ENCODE results near the gene POLDIP3. TPM values are rescaled to one million over a fixed set of nuclear protein-coding genes. Genes with fewer than 3 reads are reported as not detected.
A peak's percentile ranks its signal among the peaks of the same experiment; 100 is the strongest.

Gene POLDIP3
- total RNA-seq, 3 donors from 2014 or later: 58.6 to 65.8 (median 65.0) TPM

DNA sequence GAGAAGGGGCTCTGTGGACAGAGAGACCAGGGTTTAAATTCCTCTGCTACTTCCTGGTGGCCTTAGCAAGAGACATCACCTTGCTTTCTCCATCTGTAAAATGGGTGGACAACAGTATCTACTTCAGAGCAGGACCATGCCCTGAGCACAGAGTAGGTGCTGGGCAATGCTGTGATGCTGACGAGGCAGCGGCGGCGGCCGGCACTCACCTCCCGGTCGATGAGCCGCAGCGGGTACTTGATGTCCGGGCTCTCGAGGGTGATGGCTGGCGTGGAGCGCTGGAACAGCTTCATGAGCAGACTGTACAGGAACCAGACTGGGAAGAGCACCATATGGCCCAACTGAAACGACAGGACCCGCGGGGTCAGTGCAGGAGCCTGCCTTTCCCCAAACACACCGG is 21.8 kb upstream of the POLDIP3 start:
- no peak overlapping the region for H3K4me3 ChIP-seq
- DNase-seq (no peak), ATAC-seq (no peak)
- no peaks in the 10 kb centered on the region for H3K36me3 ChIP-seq (ENCODE audit: low read depth)
- H3K4me1 ChIP-seq (ENCODE audit: low read depth): no peaks in the 10 kb centered on the region
- TF ChIP-seq, protein P1, sequence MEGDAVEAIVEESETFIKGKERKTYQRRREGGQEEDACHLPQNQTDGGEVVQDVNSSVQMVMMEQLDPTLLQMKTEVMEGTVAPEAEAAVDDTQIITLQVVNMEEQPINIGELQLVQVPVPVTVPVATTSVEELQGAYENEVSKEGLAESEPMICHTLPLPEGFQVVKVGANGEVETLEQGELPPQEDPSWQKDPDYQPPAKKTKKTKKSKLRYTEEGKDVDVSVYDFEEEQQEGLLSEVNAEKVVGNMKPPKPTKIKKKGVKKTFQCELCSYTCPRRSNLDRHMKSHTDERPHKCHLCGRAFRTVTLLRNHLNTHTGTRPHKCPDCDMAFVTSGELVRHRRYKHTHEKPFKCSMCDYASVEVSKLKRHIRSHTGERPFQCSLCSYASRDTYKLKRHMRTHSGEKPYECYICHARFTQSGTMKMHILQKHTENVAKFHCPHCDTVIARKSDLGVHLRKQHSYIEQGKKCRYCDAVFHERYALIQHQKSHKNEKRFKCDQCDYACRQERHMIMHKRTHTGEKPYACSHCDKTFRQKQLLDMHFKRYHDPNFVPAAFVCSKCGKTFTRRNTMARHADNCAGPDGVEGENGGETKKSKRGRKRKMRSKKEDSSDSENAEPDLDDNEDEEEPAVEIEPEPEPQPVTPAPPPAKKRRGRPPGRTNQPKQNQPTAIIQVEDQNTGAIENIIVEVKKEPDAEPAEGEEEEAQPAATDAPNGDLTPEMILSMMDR (IDR thresholded peaks at IDR 0.05): no peak
- H3K9me3 ChIP-seq: no peaks in the 10 kb centered on the region
- intact Hi-C loops (cut with DNase I, micrococcal nuclease): no loop called here

DNA sequence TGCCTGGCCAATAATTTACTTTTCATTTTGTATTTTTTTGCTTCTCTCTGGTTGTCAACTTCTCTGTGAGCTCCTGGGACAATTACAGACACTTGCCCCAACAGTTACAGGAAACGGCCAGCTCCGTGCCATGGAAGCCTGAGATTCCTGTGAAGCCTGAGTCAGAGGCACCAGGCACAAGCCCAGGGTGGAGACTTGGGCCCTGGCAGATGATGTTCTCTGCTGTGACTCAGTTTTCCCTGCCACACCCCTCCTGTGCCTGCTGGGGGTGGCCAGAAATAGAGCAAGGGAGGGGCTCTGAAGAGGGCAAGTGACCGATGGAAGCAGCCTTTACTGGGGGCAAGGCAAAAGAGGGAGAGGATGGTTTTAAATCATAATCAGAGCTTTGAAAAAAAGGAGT is 20.8 kb upstream of the POLDIP3 start:
- DNase-seq (peak in 1 of 3 donors; percentile 72), ATAC-seq (peak; percentile 83)
- Histone ChIP-seq H3K4me3 (no peak overlapping the region), H3K36me3 (ENCODE audit: low read depth) (no peaks in the 10 kb centered on the region), H3K4me1 (ENCODE audit: low read depth) (no peaks in the 10 kb centered on the region), H3K9me3 (no peaks in the 10 kb centered on the region)
- TF ChIP-seq, protein P1 (IDR thresholded peaks at IDR 0.05): no peak
- intact Hi-C loops (cut with DNase I, micrococcal nuclease): no loop called here

DNA sequence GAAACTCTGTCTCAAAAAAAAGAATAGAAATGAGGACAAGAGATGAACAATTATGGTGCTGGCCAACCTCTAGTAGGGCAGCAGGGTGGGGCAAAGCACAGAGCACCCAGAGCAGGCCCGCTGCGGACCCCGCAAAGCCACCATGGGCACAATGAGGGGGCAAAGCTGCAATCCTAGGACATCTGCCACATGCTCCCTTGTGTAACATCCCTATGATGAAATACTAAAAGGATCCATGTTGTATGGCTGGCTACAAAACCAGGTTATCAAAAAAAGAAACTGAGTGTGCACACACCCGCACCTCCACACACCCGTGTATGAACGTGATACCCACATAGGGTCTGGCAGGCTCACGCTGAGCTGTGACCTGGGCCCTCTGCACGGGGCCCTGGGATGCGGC is 18.3 kb upstream of the POLDIP3 start:
- DNase-seq (no peak), ATAC-seq (no peak)
- Histone ChIP-seq H3K36me3 (ENCODE audit: low read depth) (no peaks in the 10 kb centered on the region), H3K4me1 (ENCODE audit: low read depth) (no peaks in the 10 kb centered on the region), H3K4me3 (no peak overlapping the region), H3K9me3 (no peaks in the 10 kb centered on the region)
- TF ChIP-seq, protein P1 (IDR thresholded peaks at IDR 0.05): no peak
- intact Hi-C loops (cut with DNase I, micrococcal nuclease): no loop called here

DNA sequence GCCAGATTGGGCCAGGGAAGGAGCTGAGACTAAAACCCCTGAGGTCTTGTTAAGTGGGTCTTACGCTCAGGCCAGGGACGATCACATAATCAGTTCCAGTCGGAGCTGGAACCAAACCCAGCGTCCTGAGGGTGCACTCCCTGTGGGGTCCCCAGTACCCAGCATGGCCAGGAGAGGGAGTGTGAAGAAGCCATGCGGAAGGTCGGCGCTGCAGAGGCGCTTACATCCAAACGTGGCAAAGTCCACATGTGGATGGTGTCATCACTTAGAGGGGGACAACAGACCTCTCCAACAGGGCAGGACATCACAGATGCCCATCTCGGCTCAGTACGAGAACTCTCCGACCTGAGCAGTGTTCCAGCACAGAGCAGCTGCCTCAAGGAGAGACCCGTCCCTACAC is 17.4 kb upstream of the POLDIP3 start:
- no peaks in the 10 kb centered on the region for H3K4me1 ChIP-seq (ENCODE audit: low read depth)
- ATAC-seq: no peak
- H3K4me3 ChIP-seq: no peak overlapping the region
- no peaks in the 10 kb centered on the region for H3K9me3 ChIP-seq
- no peak for DNase-seq
- intact Hi-C loops (cut with DNase I, micrococcal nuclease): no loop called here
- peaks cover under 1% of the 10 kb centered on the region for H3K36me3 ChIP-seq (ENCODE audit: low read depth)
- TF ChIP-seq, protein P1 (IDR thresholded peaks at IDR 0.05): no peak

DNA sequence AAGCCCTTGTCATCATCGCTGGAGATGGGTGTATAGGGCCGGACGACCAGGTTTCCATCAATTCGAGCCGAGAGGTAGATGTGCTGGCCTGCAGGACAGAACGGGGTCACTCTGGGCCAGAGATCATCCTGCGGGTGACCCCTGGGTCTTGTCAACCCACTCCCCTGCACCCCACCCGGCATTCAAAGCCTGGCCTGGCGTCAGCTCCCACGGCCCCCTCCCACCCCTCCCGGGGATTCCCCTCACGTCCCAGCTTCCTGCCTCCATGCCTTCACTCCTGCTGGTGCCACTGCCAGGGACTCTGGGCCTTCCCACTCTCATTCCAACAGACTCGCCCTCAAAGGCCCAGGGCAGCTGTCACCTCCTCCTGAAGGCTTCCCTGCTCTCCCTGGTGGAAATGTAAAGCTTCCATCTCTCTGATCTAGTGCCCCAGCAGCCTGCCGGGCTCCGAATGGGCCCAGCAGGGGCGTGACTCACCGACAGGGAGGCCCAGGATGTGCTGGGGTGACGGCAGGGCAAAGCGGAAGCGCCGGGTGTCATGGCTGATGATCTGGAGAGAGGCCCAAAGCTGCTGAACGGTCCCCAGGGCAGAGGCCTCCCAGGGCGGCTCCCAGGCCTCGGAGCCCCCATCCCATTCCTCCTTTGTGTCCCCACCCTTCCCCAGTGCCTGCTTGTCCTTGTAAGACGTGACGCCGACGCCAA is 16.4 kb upstream of the POLDIP3 start:
- intact Hi-C loops (cut with DNase I, micrococcal nuclease): no loop called here
- Histone ChIP-seq H3K4me1 (ENCODE audit: low read depth) (no peaks in the 10 kb centered on the region), H3K36me3 (ENCODE audit: low read depth) (peaks cover 4% of the 10 kb centered on the region), H3K9me3 (no peaks in the 10 kb centered on the region), H3K4me3 (no peak overlapping the region)
- ATAC-seq (no peak), DNase-seq (no peak)
- TF ChIP-seq, protein P1 (IDR thresholded peaks at IDR 0.05): no peak
